AG09309 (cell line): Measurements from ENCODE around the gene ANKS1A.

ENCODE experiments used
- DNase-seq: peaks from one replicate; pipeline ENCODE4 v3.0.0-alpha.2; 2010; ENCODE audit warnings: low read depth
- H3K4me3 ChIP-seq: 2 replicates; pipeline ENCODE4 v1.5.1; 2011; ENCODE audit warnings: mild to moderate bottlenecking, low read depth, low read length, moderate library complexity; ENCODE audit not compliant: control insufficient read depth
- CTCF ChIP-seq: IDR thresholded peaks from 2 replicates; pipeline ENCODE4 v1.5.1; 2011; ENCODE audit warnings: mild to moderate bottlenecking, low read depth, low read length, inconsistent platforms; ENCODE audit not compliant: insufficient read depth, control insufficient read depth; ENCODE audit errors: missing control alignments

The ANKS1A gene

GRCh38 chr6:35013701-35014100 is 124.6 kb downstream of the ANKS1A start:
- no peak for TF ChIP-seq CTCF
- no peak for DNase-seq
- H3K4me3 ChIP-seq: no peak overlapping the region

- no peak overlapping the region for H3K4me3 ChIP-seq
- DNase-seq: no peak
- TF ChIP-seq CTCF: no peak
These were observed 125.3 kb downstream of the ANKS1A start for GRCh38 chr6:35014341-35014740.

- no peak for TF ChIP-seq CTCF
- DNase-seq: no peak
- no peak overlapping the region for H3K4me3 ChIP-seq
These were observed 125.7 kb downstream of the ANKS1A start for GRCh38 chr6:35014786-35015185.

- no peak for DNase-seq
- no peak for TF ChIP-seq CTCF
These were observed 126.4 kb downstream of the ANKS1A start for GRCh38 chr6:35015476-35015875.

DNA sequence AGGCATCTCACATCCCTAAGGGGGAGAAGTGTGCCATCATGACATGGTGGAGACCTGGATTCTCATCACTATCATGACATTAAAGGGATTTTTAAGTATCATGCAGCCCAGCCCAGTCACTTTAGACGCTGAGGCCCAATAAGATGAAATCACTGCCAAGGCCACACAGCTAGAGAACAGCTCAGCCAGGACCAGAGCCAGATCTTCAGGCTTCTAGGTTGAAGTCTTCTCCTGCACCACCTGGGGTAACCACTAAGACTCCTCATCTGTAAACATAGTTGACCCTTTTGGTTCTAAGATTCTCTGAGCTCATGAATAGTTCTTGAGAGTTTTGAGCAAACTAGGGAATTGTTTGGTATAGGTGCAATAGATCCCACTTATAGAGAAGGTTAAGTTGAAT is 126.9 kb downstream of the ANKS1A start:
- DNase-seq: no peak
- H3K4me3 ChIP-seq: no peak overlapping the region
- TF ChIP-seq CTCF: no peak

More at GRCh38 chr6:35015476-35015875, 126.4 kb downstream of the ANKS1A start:
- H3K4me3 ChIP-seq: no peak overlapping the region

- no peak overlapping the region for H3K4me3 ChIP-seq
- DNase-seq: no peak
- TF ChIP-seq CTCF: no peak
These were observed 127.7 kb downstream of the ANKS1A start for GRCh38 chr6:35016502-35017321.
